ENCODE results near the gene SLC9A8.

GRCh38 chr20:49823152-49823847, 10.7 kb downstream of the SLC9A8 start:
- TF ChIP-seq, protein P1, sequence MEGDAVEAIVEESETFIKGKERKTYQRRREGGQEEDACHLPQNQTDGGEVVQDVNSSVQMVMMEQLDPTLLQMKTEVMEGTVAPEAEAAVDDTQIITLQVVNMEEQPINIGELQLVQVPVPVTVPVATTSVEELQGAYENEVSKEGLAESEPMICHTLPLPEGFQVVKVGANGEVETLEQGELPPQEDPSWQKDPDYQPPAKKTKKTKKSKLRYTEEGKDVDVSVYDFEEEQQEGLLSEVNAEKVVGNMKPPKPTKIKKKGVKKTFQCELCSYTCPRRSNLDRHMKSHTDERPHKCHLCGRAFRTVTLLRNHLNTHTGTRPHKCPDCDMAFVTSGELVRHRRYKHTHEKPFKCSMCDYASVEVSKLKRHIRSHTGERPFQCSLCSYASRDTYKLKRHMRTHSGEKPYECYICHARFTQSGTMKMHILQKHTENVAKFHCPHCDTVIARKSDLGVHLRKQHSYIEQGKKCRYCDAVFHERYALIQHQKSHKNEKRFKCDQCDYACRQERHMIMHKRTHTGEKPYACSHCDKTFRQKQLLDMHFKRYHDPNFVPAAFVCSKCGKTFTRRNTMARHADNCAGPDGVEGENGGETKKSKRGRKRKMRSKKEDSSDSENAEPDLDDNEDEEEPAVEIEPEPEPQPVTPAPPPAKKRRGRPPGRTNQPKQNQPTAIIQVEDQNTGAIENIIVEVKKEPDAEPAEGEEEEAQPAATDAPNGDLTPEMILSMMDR (IDR thresholded peaks at IDR 0.05; ENCODE audit: extremely low read depth in 1 of 2, insufficient read depth in 1 of 2, low read depth in 1 of 2, low read length in 2 of 2): no peak
- TF ChIP-seq POLR2A (IDR thresholded peaks at IDR 0.05; ENCODE audit: low read depth, low read length): no peak

Measured in endothelial cell of umbilical vein (primary cell).